ENCODE data around the gene CHADL.

The CHADL gene

GRCh38 chr22:41206719-41207118 lies 34.0 kb downstream of the CHADL start:
- Mint-ChIP-seq H3K27ac (no peak overlapping the region), H3K36me3 (ENCODE audit: insufficient read depth) (peaks cover 38% of the 10 kb centered on the region), H3K4me1 (ENCODE audit: low read depth in 2 of 2) (peaks cover 19 to 20% of the 10 kb centered on the region in 2 donors), H3K27me3 (peaks cover 12 to 15% of the 10 kb centered on the region in 2 donors), H3K9me3 (no peaks in the 10 kb centered on the region), H3K4me3 (peak overlapping the region; percentile 15 to 49)
- DNase-seq (no peak), ATAC-seq (replicated peaks) (no peak)

- Mint-ChIP-seq H3K27ac (peak within 1 kb of the TSS; percentile 79 to 94), H3K4me3 (peak within 1 kb of the TSS; percentile 88 to 95), H3K27me3 (peaks cover 12 to 15% of the 10 kb centered on the region in 2 donors), H3K4me1 (ENCODE audit: low read depth in 2 of 2) (peaks cover 19 to 20% of the 10 kb centered on the region in 2 donors), H3K36me3 (ENCODE audit: insufficient read depth) (peaks cover 26% of the 10 kb centered on the region), H3K9me3 (no peaks in the 10 kb centered on the region)
- ATAC-seq (replicated peaks) = peak; percentile 99
- peak; percentile 98 to 99 (median 98) for DNase-seq
These were observed 35.5 kb downstream of the CHADL start, which contains the start of gene L3MBTL2 for GRCh38 chr22:41204992-41205900. Gene L3MBTL2, plus strand, starts transcription at chr22:41205312. Its CDS starts 51 bp downstream, at chr22:41205363.

DNA sequence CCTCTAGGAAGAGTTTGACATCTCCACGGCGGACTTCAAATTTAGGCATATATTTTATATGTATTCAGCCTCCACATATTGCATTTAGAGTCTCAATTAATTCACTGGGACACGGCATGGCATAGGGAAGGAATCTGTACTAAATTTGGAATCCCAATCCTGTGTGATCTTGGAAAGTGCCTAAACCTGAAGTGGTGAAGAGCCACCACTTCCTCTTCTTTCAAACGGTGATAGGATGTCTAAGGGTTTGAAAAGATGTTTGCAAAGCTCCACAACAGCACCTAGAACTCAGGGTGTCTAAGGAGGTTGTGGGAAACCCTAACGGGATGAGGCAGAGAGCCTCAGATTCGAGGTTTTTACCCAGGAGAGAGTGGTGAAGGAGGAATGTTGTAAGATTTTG lies 36.7 kb downstream of the CHADL start:
- H3K27ac Mint-ChIP-seq = peak overlapping the region; percentile 53 to 79
- H3K4me3 Mint-ChIP-seq = peak overlapping the region in 1 of 2 donors; percentile 38
- H3K9me3 Mint-ChIP-seq = no peaks in the 10 kb centered on the region
- no peak for DNase-seq
- peaks cover 15 to 19% of the 10 kb centered on the region in 2 donors for H3K4me1 Mint-ChIP-seq (ENCODE audit: low read depth in 2 of 2)
- H3K27me3 Mint-ChIP-seq = peaks cover 12 to 15% of the 10 kb centered on the region in 2 donors
- H3K36me3 Mint-ChIP-seq (ENCODE audit: insufficient read depth) = peaks cover 15% of the 10 kb centered on the region
- no peak for ATAC-seq (replicated peaks)

GRCh38 chr22:41203118-41203517 lies 37.6 kb downstream of the CHADL start:
- DNase-seq (no peak), ATAC-seq (replicated peaks) (no peak)
- Mint-ChIP-seq H3K27ac (no peak overlapping the region), H3K9me3 (no peaks in the 10 kb centered on the region), H3K36me3 (ENCODE audit: insufficient read depth) (peaks cover 17% of the 10 kb centered on the region), H3K4me3 (no peak overlapping the region), H3K4me1 (ENCODE audit: low read depth in 2 of 2) (peaks cover 19 to 21% of the 10 kb centered on the region in 2 donors), H3K27me3 (peaks cover 12 to 15% of the 10 kb centered on the region in 2 donors)

GRCh38 chr22:41201141-41201540 lies 39.6 kb downstream of the CHADL start:
- peaks cover 18% of the 10 kb centered on the region for H3K36me3 Mint-ChIP-seq (ENCODE audit: insufficient read depth)
- no peaks in the 10 kb centered on the region for H3K9me3 Mint-ChIP-seq
- H3K4me3 Mint-ChIP-seq = no peak overlapping the region
- no peak for ATAC-seq (replicated peaks)
- H3K4me1 Mint-ChIP-seq (ENCODE audit: low read depth in 2 of 2) = peaks cover 22% of the 10 kb centered on the region in 2 donors
- DNase-seq = no peak
- H3K27ac Mint-ChIP-seq = no peak overlapping the region
- H3K27me3 Mint-ChIP-seq = peaks cover 12 to 15% of the 10 kb centered on the region in 2 donors

DNA sequence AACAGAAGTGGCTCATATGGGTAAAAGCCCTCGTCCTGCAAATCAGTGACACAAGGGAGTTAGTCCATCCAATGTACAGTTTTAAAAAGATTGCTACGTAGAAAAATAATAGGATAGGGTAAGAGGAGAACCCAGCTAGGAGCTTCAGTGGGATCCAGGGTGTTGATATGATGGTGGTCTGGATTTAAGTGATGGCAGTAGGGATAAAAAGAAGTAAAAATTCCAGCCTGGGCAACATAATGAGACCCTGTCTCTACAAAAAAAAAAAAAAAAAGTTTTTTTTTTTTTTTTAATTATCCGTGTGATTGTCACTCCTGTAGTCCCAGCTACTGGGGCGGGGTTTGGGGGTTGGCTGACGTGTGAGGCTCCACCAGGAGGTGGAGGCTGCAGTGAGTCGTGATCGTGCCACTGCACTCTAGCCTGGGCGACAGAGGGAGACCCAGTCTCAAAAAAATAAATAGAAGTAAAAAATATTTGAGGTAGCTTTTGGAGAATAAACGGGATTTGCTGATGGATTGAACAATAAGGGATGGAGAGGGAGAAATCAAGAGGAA lies 42.6 kb downstream of the CHADL start:
- Mint-ChIP-seq H3K27me3 (peaks cover under 1% of the 10 kb centered on the region in 2 donors), H3K9me3 (no peaks in the 10 kb centered on the region), H3K36me3 (ENCODE audit: insufficient read depth) (peaks cover 10% of the 10 kb centered on the region), H3K4me1 (ENCODE audit: low read depth in 2 of 2) (peaks cover 9 to 11% of the 10 kb centered on the region in 2 donors), H3K4me3 (peak overlapping the region; percentile 87 to 88), H3K27ac (peak overlapping the region in 1 of 2 donors; percentile 13)
- ATAC-seq (replicated peaks) (no peak), DNase-seq (peak in 2 of 3 experiments; percentile 9 to 23)

DNA sequence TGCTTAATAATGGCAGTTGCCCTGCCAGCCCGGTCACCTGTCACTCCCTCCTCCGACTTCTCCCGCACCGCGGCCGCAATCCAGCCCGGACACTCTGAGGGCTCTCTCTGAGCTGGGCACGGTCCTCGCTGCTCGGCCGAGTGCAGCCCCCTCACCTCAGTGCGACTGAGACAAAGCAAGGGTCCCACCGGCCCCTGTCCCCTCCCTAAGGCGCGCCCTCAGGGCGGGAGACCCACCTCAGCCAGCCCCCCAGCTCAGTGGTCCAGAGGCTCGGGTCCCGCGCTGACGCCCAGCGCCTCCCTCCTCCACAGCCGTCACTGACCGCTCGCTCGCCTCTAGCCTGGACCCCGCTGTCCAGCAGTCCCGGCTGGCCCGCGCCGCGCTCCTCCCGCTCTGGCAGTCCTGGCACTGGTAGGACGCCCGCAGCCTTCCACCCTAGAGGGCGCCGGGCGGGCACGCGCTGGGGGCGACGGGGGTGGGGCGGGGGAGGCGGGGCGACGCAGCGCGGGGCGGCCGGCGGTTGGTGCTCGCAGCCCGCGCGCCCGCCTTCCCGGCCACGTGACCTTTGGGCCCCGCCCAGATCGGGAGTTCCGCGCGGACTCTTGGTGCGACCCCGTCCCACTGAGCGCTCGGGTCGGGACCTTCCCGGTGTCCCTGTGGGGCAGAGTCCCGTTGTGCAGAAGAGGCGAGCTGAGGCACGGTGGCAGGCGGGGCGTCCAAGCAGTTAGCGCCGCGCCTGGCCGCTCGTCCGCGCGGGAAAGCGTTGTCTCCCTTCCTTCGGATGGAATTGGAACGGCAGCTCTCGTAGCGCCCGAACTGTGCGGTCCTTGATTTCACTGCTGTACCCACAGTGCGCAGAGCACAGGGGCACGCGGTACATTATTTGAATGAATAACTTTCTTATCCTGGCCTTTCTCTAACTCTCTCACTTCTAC lies 43.4 kb downstream of the CHADL start:
- no peak overlapping the region for H3K27ac Mint-ChIP-seq
- peak; percentile 92 for ATAC-seq (replicated peaks)
- peak; percentile 71 to 73 (median 72) for DNase-seq

GRCh38 chr22:41193829-41194228 lies 46.9 kb downstream of the CHADL start:
- H3K4me3 Mint-ChIP-seq = no peak overlapping the region
- DNase-seq = no peak
- no peak for ATAC-seq (replicated peaks)
- no peaks in the 10 kb centered on the region for H3K27me3 Mint-ChIP-seq
- H3K36me3 Mint-ChIP-seq (ENCODE audit: insufficient read depth) = peaks cover 10% of the 10 kb centered on the region
- H3K27ac Mint-ChIP-seq = no peak overlapping the region
- H3K4me1 Mint-ChIP-seq (ENCODE audit: low read depth in 2 of 2) = peaks cover 9 to 11% of the 10 kb centered on the region in 2 donors
- H3K9me3 Mint-ChIP-seq = no peaks in the 10 kb centered on the region

More for the DNA sequence above, 43.4 kb downstream of the CHADL start:
- Mint-ChIP-seq H3K4me3 (peak overlapping the region; percentile 87 to 88), H3K36me3 (ENCODE audit: insufficient read depth) (peaks cover 10% of the 10 kb centered on the region), H3K4me1 (ENCODE audit: low read depth in 2 of 2) (peaks cover 9 to 11% of the 10 kb centered on the region in 2 donors), H3K27me3 (no peaks in the 10 kb centered on the region), H3K9me3 (no peaks in the 10 kb centered on the region)

- no peak overlapping the region for H3K27ac Mint-ChIP-seq
- no peaks in the 10 kb centered on the region for H3K9me3 Mint-ChIP-seq
- H3K27me3 Mint-ChIP-seq = no peaks in the 10 kb centered on the region
- no peaks in the 10 kb centered on the region for H3K36me3 Mint-ChIP-seq (ENCODE audit: insufficient read depth)
- DNase-seq = no peak
- H3K4me1 Mint-ChIP-seq (ENCODE audit: low read depth in 2 of 2) = no peaks in the 10 kb centered on the region
- no peak overlapping the region for H3K4me3 Mint-ChIP-seq
- ATAC-seq (replicated peaks) = no peak
These were observed 49.3 kb downstream of the CHADL start for GRCh38 chr22:41191467-41191866.

DNA sequence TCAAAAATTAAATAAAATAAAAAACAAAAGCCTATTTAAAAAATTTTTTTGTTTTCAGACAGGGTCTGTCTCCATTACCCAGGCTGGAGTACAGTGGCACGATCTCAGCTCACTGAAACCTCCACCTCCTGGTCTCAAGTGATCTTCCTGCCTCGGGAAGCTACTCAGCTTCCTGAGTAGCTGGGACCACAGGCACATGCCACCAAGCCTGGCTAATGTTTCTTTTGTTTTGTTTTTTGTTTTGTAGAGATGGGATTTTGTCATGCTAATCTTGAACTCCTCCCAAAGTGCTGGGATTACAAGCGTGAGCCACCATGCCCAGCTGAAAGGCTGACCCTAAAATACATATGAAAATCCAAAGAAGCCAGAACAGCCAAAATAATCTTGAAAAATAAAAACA lies 56.1 kb downstream of the CHADL start:
- H3K9me3 Mint-ChIP-seq = no peaks in the 10 kb centered on the region
- no peak overlapping the region for H3K4me3 Mint-ChIP-seq
- H3K27ac Mint-ChIP-seq = no peak overlapping the region
- DNase-seq (no peak), ATAC-seq (replicated peaks) (no peak)
- peaks cover 9% of the 10 kb centered on the region for H3K36me3 Mint-ChIP-seq (ENCODE audit: insufficient read depth)
- H3K4me1 Mint-ChIP-seq (ENCODE audit: low read depth in 2 of 2) = peaks cover 0 to 4% of the 10 kb centered on the region in 2 donors
- H3K27me3 Mint-ChIP-seq = no peaks in the 10 kb centered on the region

GRCh38 chr22:41181349-41182241 lies 59.1 kb downstream of the CHADL start:
- Mint-ChIP-seq H3K4me1 (ENCODE audit: low read depth in 2 of 2) (peaks cover 3 to 8% of the 10 kb centered on the region in 2 donors), H3K27ac (peak overlapping the region in 1 of 2 donors; percentile 64), H3K9me3 (no peaks in the 10 kb centered on the region), H3K27me3 (no peaks in the 10 kb centered on the region), H3K4me3 (peak overlapping the region in 1 of 2 donors; percentile 4), H3K36me3 (ENCODE audit: insufficient read depth) (peaks cover 35% of the 10 kb centered on the region)
- ATAC-seq (replicated peaks) = no peak
- DNase-seq = no peak

- DNase-seq (no peak), ATAC-seq (replicated peaks) (no peak)
- no peak overlapping the region for H3K4me3 Mint-ChIP-seq
- peaks cover 36% of the 10 kb centered on the region for H3K36me3 Mint-ChIP-seq (ENCODE audit: insufficient read depth)
- H3K27ac Mint-ChIP-seq = peak overlapping the region in 1 of 2 donors; percentile 64
- H3K9me3 Mint-ChIP-seq = no peaks in the 10 kb centered on the region
- no peaks in the 10 kb centered on the region for H3K27me3 Mint-ChIP-seq
- peaks cover 3 to 8% of the 10 kb centered on the region in 2 donors for H3K4me1 Mint-ChIP-seq (ENCODE audit: low read depth in 2 of 2)
These were observed 59.8 kb downstream of the CHADL start for GRCh38 chr22:41180926-41181325.

All from effector memory CD8-positive, alpha-beta T cell (primary cell).